HG02571 (cell line): ENCODE results near the gene ZNF823.
"Not testable (repeated sequence)": the region's sequence is repeated elsewhere in the genome, so short reads cannot be mapped to it uniquely, and the experiment has no call there.

Source experiments
- ATAC-seq: cut with Tn5 transposase; IDR thresholded peaks from one replicate; pipeline ENCODE4 v1.9.1; 2021; ENCODE audit warnings: mild to moderate bottlenecking, moderate library complexity; ENCODE audit not compliant: unreplicated experiment

ZNF823 gene

GRCh38 chr19:11738746-11739620 lies at the start of gene ZNF823:
Gene ZNF823, minus strand, starts transcription at chr19:11738946. Its CDS starts 127 bp downstream, at chr19:11738819.
- peak; percentile 95 for ATAC-seq

GRCh38 chr19:11787536-11787935 lies 48.8 kb upstream of the ZNF823 start:
- ATAC-seq: no peak

GRCh38 chr19:11784356-11784755 lies 45.6 kb upstream of the ZNF823 start:
- no peak for ATAC-seq

- no peak for ATAC-seq
Observed at GRCh38 chr19:11783767-11784166, 45.0 kb upstream of the ZNF823 start.

- ATAC-seq: no peak
Observed at GRCh38 chr19:11781295-11782057, 42.7 kb upstream of the ZNF823 start.

GRCh38 chr19:11780431-11781020 lies 41.8 kb upstream of the ZNF823 start:
- ATAC-seq: no peak

GRCh38 chr19:11776669-11777068 lies 37.9 kb upstream of the ZNF823 start:
- ATAC-seq: not testable (repeated sequence)

GRCh38 chr19:11771520-11771919 lies 32.8 kb upstream of the ZNF823 start:
- not testable (repeated sequence) for ATAC-seq

- ATAC-seq: no peak
Observed at GRCh38 chr19:11769995-11770394, 31.2 kb upstream of the ZNF823 start.

- no peak for ATAC-seq
Observed at GRCh38 chr19:11767633-11768133, 28.9 kb upstream of the ZNF823 start.

- ATAC-seq: peak; percentile 92
Observed at GRCh38 chr19:11766597-11767591, 28.1 kb upstream of the ZNF823 start, which contains the start of gene ZNF441. Gene ZNF441, plus strand, starts transcription at chr19:11767000. Its CDS starts 194 bp downstream, at chr19:11767194.

- no peak for ATAC-seq
Observed at GRCh38 chr19:11763611-11764010, 24.9 kb upstream of the ZNF823 start.

- ATAC-seq: no peak
Observed at GRCh38 chr19:11763117-11763516, 24.4 kb upstream of the ZNF823 start.

GRCh38 chr19:11759805-11760204 lies 21.1 kb upstream of the ZNF823 start:
- ATAC-seq: no peak

- no peak for ATAC-seq
Observed at GRCh38 chr19:11756965-11757364, 18.2 kb upstream of the ZNF823 start.

GRCh38 chr19:11754663-11755062 lies 15.9 kb upstream of the ZNF823 start:
- ATAC-seq: no peak

- no peak for ATAC-seq
Observed at GRCh38 chr19:11752244-11752736, 13.5 kb upstream of the ZNF823 start.

GRCh38 chr19:11749751-11750150 lies 11.0 kb upstream of the ZNF823 start:
- no peak for ATAC-seq

- no peak for ATAC-seq
Observed at GRCh38 chr19:11747277-11747676, 8.5 kb upstream of the ZNF823 start.

- no peak for ATAC-seq
Observed at GRCh38 chr19:11745869-11746268, 7.1 kb upstream of the ZNF823 start.
